GM23248 (cell line): Measurements from ENCODE around the gene DOK6. TPM values are rescaled to one million over a fixed set of nuclear protein-coding genes. Genes with fewer than 3 reads are reported as not detected.
A peak's percentile ranks its signal among the peaks of the same experiment; 100 is the strongest.

Experiments used
- DNase-seq: peaks from one replicate; pipeline ENCODE4 v3.0.0-alpha.2; 2015
- H2AFZ ChIP-seq: fragments of 200-600 bp; sonication (generic); 2 replicates; pipeline ENCODE4 v1.6.1; 2016; ENCODE audit warnings: antibody characterized with exemption
- H3F3A ChIP-seq: fragments of 200-600 bp; sonication (generic); 2 replicates; pipeline ENCODE4 v1.6.1; 2016; ENCODE audit warnings: mild to moderate bottlenecking, antibody characterized with exemption, mixed run types; ENCODE audit not compliant: insufficient read depth
- H3K27ac ChIP-seq: fragments of 200-600 bp; sonication (generic); 2 replicates; pipeline ENCODE4 v1.5.1; 2016; ENCODE audit warnings: mild to moderate bottlenecking
- H3K27me3 ChIP-seq: fragments of 200-600 bp; sonication (generic); replicated peaks from 2 replicates; pipeline ENCODE4 v1.6.1; 2016; ENCODE audit warnings: mild to moderate bottlenecking; ENCODE audit not compliant: insufficient read depth
- H3K36me3 ChIP-seq: fragments of 200-600 bp; sonication (generic); 2 replicates; pipeline ENCODE4 v1.6.1; 2016; ENCODE audit warnings: low read depth, mild to moderate bottlenecking
- H3K4me1 ChIP-seq: fragments of 200-600 bp; sonication (generic); 2 replicates; pipeline ENCODE4 v1.6.1; 2016; ENCODE audit warnings: mild to moderate bottlenecking; ENCODE audit not compliant: insufficient read depth
- H3K4me2 ChIP-seq: fragments of 200-600 bp; sonication (generic); one replicate; pipeline ENCODE4 v1.6.1; 2016; ENCODE audit warnings: mild to moderate bottlenecking; ENCODE audit not compliant: unreplicated experiment
- H3K4me3 ChIP-seq: fragments of 200-600 bp; sonication (generic); 2 replicates; pipeline ENCODE4 v1.5.1; 2016; ENCODE audit warnings: mild to moderate bottlenecking
- H3K79me2 ChIP-seq: fragments of 200-600 bp; sonication (generic); 2 replicates; pipeline ENCODE4 v1.6.1; 2016; ENCODE audit warnings: mild to moderate bottlenecking; ENCODE audit not compliant: insufficient read depth
- H3K9ac ChIP-seq: fragments of 200-600 bp; sonication (generic); 2 replicates; pipeline ENCODE4 v1.6.1; 2016; ENCODE audit warnings: mild to moderate bottlenecking
- H3K9me2 ChIP-seq: fragments of 200-600 bp; sonication (generic); 2 replicates; pipeline ENCODE4 v1.6.1; 2016; ENCODE audit warnings: mixed run types, mild to moderate bottlenecking, moderate library complexity; ENCODE audit not compliant: insufficient read depth
- H3K9me3 ChIP-seq: fragments of 200-600 bp; sonication (generic); one replicate; pipeline ENCODE4 v1.6.1; 2017; ENCODE audit warnings: low read depth
- H4K20me1 ChIP-seq: fragments of 200-600 bp; sonication (generic); 2 replicates; pipeline ENCODE4 v1.6.0; 2016; ENCODE audit not compliant: insufficient read depth
- EZH2 ChIP-seq: fragments of 200-600 bp; sonication (generic); IDR thresholded peaks from 2 replicates; pipeline ENCODE4 v1.6.1; 2018; ENCODE audit warnings: antibody characterized with exemption, mild to moderate bottlenecking; ENCODE audit not compliant: insufficient read depth, poor library complexity, severe bottlenecking
- EZH2phosphoT487 ChIP-seq: fragments of 200-600 bp; sonication (generic); IDR thresholded peaks from 2 replicates; pipeline ENCODE4 v1.6.1; 2018; ENCODE audit warnings: antibody characterized with exemption, moderate library complexity, mild to moderate bottlenecking, low read depth; ENCODE audit not compliant: insufficient read depth
- WGBS, 2 experiments: methylation state at CpG; one replicate each; pipeline ENCODE4 v1.1.6; 2015 to 2017; ENCODE audit warnings: low lambda C conversion rate in 2 of 2, low coverage in 1 of 2; ENCODE audit errors: missing lambda C conversion rate in 2 of 2; 5-methylcytosine and 5-hydroxymethylcytosine counted together
- in situ Hi-C: fragments of 300-500 bp; cut with MboI; formaldehyde crosslinking; loops from 2 replicates; pipeline ENCODE4 v1.15.0; 2020
- polyA plus RNA-seq: library from polyadenylated mRNA; unstranded; fragments of >200 nt; fragmentation: Nextera tagmentation; extraction: Ambion mirVana; gene quantifications from 2 replicates; pipeline ENCODE4 v1.2.1, GENCODE V29; 2016
- total RNA-seq: library from RNA; depleted of rRNA; stranded (reverse); fragments of >200 nt; shearing (Covaris generic); gene quantifications from 2 replicates; pipeline ENCODE4 v1.2.3, GENCODE V29; 2014

DOK6 gene
- total and polyA plus RNA-seq, 2 experiments from 2014 or later, result 1.1 to 5.2 TPM

- H3K4me2 ChIP-seq, result peak overlapping the region; percentile 71
- peak overlapping the region; percentile 80 for H2AFZ ChIP-seq
- H3K4me3 ChIP-seq, result peak overlapping the region; percentile 35
- no peaks in the 10 kb centered on the region for H3K27me3 ChIP-seq
- peak; percentile 77 for DNase-seq
- H3K4me1 ChIP-seq, result peaks cover 24% of the 10 kb centered on the region
- no peaks in the 10 kb centered on the region for H3K9me2 ChIP-seq
- peak overlapping the region; percentile 79 for H3K27ac ChIP-seq
- H3K9ac ChIP-seq, result peak overlapping the region; percentile 54
- peaks cover 15% of the 10 kb centered on the region; the same call in 1 of the 2 replicates for H3F3A ChIP-seq
- TF ChIP-seq EZH2phosphoT487 (no peak), EZH2 (no peak)
- in situ Hi-C loops, result no loop called here
- H4K20me1 ChIP-seq, result no peaks in the 10 kb centered on the region
- H3K79me2 ChIP-seq, result no peaks in the 10 kb centered on the region
- H3K9me3 ChIP-seq, result no peaks in the 10 kb centered on the region
- no peaks in the 10 kb centered on the region for H3K36me3 ChIP-seq
These were observed 357.8 kb downstream of the DOK6 start for GRCh38 chr18:69758458-69758857.

- Histone ChIP-seq H3K36me3 (no peaks in the 10 kb centered on the region), H3K79me2 (no peaks in the 10 kb centered on the region), H4K20me1 (no peaks in the 10 kb centered on the region), H3K9me3 (no peaks in the 10 kb centered on the region), H3K4me1 (peaks cover 24% of the 10 kb centered on the region), H2AFZ (peak overlapping the region; percentile 80), H3K4me3 (peak overlapping the region; percentile 35), H3F3A (peaks cover 15% of the 10 kb centered on the region; the same call in 1 of the 2 replicates), H3K27me3 (no peaks in the 10 kb centered on the region), H3K9me2 (no peaks in the 10 kb centered on the region), H3K27ac (peak overlapping the region; percentile 79), H3K4me2 (peak overlapping the region; percentile 71), H3K9ac (peak overlapping the region; percentile 54)
- DNase-seq, result peak; percentile 57
- TF ChIP-seq EZH2phosphoT487, result no peak
- no peak for TF ChIP-seq EZH2
- 2 to 11% methylated on average over 2 of the region's 2 CpGs for WGBS, 2 experiments
- in situ Hi-C loops, result no loop called here
These were observed 358.4 kb downstream of the DOK6 start for GRCh38 chr18:69759046-69759445.

GRCh38 chr18:69763002-69763401 is 362.3 kb downstream of the DOK6 start:
- Histone ChIP-seq H2AFZ (no peak overlapping the region), H3K9me3 (no peaks in the 10 kb centered on the region), H3K79me2 (no peaks in the 10 kb centered on the region), H3K4me1 (peaks cover 19% of the 10 kb centered on the region), H3K9ac (no peak overlapping the region), H3K36me3 (no peaks in the 10 kb centered on the region), H3K27ac (no peak overlapping the region), H4K20me1 (no peaks in the 10 kb centered on the region), H3F3A (peaks cover 9% of the 10 kb centered on the region; the same call in 1 of the 2 replicates), H3K27me3 (no peaks in the 10 kb centered on the region), H3K4me3 (no peak overlapping the region), H3K9me2 (no peaks in the 10 kb centered on the region), H3K4me2 (no peak overlapping the region)
- 70 to 72% methylated on average over 4 of the region's 4 CpGs for WGBS, 2 experiments
- DNase-seq, result no peak
- TF ChIP-seq EZH2phosphoT487 (no peak), EZH2 (no peak)
- in situ Hi-C loops, result no loop called here

- no peaks in the 10 kb centered on the region for H3K36me3 ChIP-seq
- H4K20me1 ChIP-seq, result no peaks in the 10 kb centered on the region
- TF ChIP-seq EZH2phosphoT487 (no peak), EZH2 (no peak)
- DNase-seq, result no peak
- in situ Hi-C loops, result no loop called here
- no peaks in the 10 kb centered on the region for H3K79me2 ChIP-seq
- H3K27ac ChIP-seq, result no peak overlapping the region
- H3K4me2 ChIP-seq, result no peak overlapping the region
- H3F3A ChIP-seq, result peaks cover under 1% of the 10 kb centered on the region; the same call in 1 of the 2 replicates
- H2AFZ ChIP-seq, result no peak overlapping the region
- H3K4me3 ChIP-seq, result no peak overlapping the region
- no peak overlapping the region for H3K9ac ChIP-seq
- H3K9me2 ChIP-seq, result no peaks in the 10 kb centered on the region
- 95% methylated on average over 5 of the region's 5 CpGs for WGBS, 2 experiments
- H3K4me1 ChIP-seq, result peaks cover 11% of the 10 kb centered on the region
- no peaks in the 10 kb centered on the region for H3K27me3 ChIP-seq
- no peaks in the 10 kb centered on the region for H3K9me3 ChIP-seq
These were observed 363.1 kb downstream of the DOK6 start for GRCh38 chr18:69763821-69764220.

DNA sequence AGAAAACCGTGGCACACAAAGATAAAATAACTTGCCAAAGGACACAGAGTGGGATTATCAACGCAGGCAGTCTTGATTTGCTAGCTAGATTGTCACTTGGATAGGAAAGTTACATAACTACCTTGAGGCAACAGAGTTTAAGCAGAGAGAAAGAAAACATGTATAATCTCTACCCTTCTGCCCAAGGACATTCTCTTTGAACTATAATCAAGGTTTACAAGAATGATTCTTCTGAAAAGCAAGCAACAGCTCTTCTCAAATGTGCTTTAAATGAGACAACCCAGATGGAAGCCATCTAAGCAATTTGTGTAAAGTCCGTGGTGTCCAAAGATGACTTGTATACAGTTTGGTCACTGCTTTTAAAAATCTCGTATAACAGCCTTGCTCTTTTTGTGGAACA is 369.6 kb downstream of the DOK6 start:
- no peak for DNase-seq
- Histone ChIP-seq H4K20me1 (no peaks in the 10 kb centered on the region), H3K4me1 (peaks cover 8% of the 10 kb centered on the region), H3K27me3 (no peaks in the 10 kb centered on the region), H3K79me2 (no peaks in the 10 kb centered on the region), H3K9ac (no peak overlapping the region), H3K36me3 (no peaks in the 10 kb centered on the region), H2AFZ (no peak overlapping the region), H3K27ac (no peak overlapping the region), H3K4me2 (no peak overlapping the region), H3K9me3 (no peaks in the 10 kb centered on the region), H3K4me3 (no peak overlapping the region), H3F3A (peaks cover 6% of the 10 kb centered on the region; the same call in 1 of the 2 replicates), H3K9me2 (no peaks in the 10 kb centered on the region)
- in situ Hi-C loops, result no loop called here
- TF ChIP-seq EZH2phosphoT487 (no peak), EZH2 (no peak)
- WGBS, 2 experiments, result 79 to 84% methylated on average over 4 of the region's 4 CpGs
